DMS153 treated with DMSO at 0.1 percent for 48 hours (cell line): ENCODE results near the gene NKD1.

ENCODE experiments used
- DNase-seq: peaks from one replicate; lab custom pipeline; 2025; ENCODE audit not compliant: unreplicated experiment; lab: John Stamatoyannopoulos, UW

NKD1 gene

GRCh38 chr16:50670476-50670875 is 122.3 kb downstream of the NKD1 start:
- no peak for DNase-seq

DNA sequence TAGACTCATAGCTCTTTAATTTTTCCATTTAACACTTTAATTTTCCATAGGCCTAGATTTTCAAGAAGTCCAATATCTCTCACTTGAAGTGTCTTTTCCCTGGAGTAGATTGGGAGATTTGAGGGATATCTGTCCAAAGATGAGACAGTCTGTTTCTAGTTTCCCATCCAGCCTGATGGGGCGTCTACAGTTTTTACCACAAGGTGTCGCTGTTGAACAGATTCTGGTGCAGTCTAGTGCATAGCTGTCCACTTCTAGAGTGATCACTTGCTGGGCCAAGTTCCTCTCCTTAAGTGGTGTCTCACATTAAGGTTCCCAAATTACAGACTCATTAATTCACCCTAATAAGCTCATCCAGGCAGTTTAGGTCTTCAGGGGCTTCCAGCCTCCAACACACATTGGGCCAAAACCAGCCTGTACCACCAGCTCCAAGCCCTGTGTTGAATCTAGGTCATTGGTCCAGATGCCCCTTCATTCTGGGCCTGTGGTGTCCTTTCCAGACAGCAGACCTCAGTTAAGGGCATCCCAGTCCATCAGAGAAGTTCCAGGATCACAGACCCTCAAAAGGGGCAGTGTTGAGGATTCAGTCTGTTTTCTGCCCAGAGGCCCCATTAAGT is 123.6 kb downstream of the NKD1 start:
- DNase-seq: no peak

- no peak for DNase-seq
These were observed 125.5 kb downstream of the NKD1 start for GRCh38 chr16:50673496-50674275.

GRCh38 chr16:50674831-50675230 is 126.6 kb downstream of the NKD1 start:
- DNase-seq: no peak

GRCh38 chr16:50675686-50676610 is 127.8 kb downstream of the NKD1 start:
- DNase-seq: no peak

DNA sequence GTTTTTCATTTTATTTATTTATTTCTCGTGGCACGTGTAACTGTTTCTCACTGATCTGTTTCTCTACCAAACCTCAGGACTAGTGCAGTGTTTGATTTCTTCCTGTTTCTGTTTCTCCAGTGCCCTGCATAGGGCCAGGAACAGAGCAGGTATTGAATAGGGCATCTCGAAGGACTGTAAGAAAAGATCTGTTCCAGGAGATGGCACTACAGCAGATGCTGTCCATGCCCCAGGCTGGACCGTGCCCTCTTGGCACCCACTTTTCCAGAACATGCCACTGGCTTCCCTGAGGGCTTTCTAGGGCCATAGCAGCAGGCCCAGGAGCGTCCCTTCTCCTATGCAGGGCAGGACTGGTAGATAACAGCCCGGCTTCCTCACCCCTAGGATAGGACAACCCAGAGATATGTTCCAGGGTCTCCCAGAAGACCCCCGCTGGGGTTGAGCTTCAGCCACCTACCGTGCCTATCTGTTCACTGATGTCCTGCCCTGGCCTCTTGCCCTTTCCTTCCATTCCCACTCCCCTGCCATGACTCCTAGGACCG is 128.6 kb downstream of the NKD1 start:
- no peak for DNase-seq

DNA sequence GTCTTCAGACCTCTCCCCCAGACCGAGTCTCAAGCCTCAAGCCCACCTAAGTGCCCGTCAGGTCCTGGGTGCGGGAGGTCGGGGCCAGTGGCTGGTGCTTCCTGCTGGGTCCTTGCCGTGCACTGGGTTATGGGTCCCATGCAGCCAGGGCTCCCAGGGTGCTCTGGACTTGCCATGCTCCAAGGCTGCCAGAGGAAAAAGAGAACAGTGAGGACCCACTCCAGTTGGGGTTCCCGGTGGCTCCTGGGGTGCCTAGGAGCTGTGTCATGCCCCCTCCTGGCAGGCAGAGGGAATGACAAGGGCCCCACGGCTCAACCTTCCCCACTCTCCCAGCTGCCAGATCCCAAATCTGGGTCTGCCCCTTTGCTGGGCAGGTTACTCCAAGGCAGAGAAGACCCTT is 129.2 kb downstream of the NKD1 start:
- no peak for DNase-seq

GRCh38 chr16:50678531-50678930 is 130.3 kb downstream of the NKD1 start:
- DNase-seq: no peak

DNA sequence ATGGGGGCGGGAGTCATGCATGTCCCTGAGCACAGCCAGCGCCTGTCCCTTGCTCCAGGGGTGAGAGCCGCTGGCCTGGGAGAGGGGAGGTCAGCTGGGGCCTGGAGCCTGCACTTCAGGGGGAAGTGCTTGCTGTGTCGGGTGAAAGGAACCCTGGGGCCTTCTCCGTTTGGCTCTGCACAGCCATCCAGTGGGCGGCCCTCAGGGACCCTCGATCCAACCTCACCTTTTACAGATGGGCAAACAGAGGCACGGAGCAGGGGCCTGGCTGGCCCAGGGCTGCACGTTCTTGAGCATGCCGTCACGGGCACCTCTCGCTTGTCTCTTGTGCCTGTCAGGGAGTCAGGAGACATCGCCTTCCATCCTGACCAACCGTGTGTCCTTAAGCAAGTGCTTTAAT is 131.1 kb downstream of the NKD1 start:
- no peak for DNase-seq

DNA sequence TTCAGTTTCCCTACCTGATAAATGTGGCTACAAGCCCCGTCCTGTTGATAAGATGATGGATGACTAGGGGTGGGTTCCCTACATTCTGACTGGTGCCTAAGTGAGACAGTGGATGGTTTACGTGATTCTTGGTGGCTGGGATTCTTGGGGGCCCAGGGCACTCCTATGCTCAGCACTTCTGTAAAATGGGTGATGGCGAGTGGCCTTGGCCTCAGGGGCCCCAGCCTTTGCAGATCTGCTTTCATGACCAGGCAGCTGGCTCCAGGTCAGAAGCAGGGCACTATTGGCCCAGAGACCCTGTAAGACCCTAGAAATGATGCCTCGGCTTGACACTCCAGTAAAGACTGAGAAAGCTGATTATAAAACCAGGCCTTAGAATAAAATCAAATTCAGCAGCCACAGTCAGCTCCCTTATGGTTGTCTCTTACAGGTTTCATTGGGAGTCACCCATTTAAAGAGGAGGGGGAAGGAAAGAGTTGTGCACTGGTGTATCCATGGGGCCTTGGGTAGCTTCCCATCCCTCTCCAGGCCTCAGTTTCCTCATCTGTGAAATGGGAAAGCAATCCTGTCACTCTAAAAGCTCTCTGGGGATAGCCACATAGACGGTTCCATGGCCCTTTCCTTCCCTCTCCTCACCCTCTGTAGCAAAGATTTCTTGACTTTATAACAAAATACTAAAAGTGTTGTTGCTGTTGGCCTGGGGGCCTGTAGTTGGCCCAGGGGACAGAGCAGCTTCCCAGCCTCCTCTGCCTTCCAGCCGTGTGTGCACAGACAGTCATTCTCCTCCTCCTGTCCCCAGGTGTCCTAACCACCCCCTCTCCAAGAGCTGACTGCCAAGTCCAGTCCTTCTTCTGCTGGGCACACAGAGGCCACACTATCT is 131.7 kb downstream of the NKD1 start:
- DNase-seq: no peak

- no peak for DNase-seq
These were observed 132.3 kb downstream of the NKD1 start for GRCh38 chr16:50680556-50680893.

DNA sequence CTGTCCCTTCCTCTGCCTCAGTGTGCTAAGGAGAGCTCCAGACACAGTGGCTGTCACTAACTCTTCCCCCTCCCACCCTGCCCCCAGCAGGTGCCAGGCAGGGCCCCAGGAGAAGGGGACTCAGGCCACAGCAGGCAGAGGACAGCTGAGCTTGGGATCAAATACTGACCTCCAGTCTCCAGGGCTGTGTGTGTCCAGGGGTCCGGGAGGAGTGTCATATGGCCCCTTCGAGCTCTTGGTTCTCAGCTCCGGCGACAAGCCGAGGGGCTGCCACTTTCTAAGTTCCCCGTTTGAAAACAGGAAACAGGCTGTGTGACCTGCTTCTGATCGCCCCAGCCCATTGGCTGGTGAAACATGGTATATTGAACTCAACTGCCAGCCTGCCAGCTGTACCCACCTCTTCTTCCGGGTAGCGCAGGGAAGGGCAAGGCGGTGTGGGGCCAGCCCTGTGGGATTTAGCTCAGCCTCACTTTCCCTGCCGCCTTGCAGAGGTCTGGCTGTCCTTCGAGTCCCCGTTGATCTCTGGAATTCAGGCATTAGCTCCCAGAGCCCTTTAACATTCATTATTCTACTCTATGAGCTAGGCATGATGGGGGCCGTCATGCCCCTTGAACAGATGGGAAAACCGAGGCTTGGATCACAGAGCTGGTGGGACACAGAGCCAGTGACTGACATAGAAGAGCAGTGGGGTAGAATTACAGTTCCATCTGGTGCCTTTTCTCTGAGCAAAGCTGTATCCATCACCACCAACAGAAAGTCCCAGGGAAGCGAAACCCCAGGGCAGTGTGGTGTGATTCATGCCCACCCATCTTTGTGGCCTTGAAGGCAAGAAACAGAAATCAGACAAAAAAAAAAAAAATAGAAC is 133.1 kb downstream of the NKD1 start, which contains the start of gene SNX20:
TSS of gene SNX20 (minus strand) at position 292 of the 865 bp plus-strand sequence. CDS start 3,786 bp downstream, outside the sequence.
- DNase-seq: no peak

- DNase-seq: no peak
These were observed 135.6 kb downstream of the NKD1 start for GRCh38 chr16:50683689-50684374.

GRCh38 chr16:50684823-50685461 is 136.7 kb downstream of the NKD1 start:
- no peak for DNase-seq

- DNase-seq: no peak
These were observed 137.4 kb downstream of the NKD1 start for GRCh38 chr16:50685462-50686063.

GRCh38 chr16:50688083-50688482 is 139.9 kb downstream of the NKD1 start:
- no peak for DNase-seq

GRCh38 chr16:50688867-50689266 is 140.7 kb downstream of the NKD1 start:
- DNase-seq: no peak

GRCh38 chr16:50690177-50690576 is 142.0 kb downstream of the NKD1 start:
- no peak for DNase-seq
